T-helper 2 cell treated with Interferon-gamma antibody and Interleukin-4, amounts not matched to agents 5 μg/mL and 100 μg/mL, for 36 hours (primary cell): ENCODE data around the gene OR14K1.

Experiments
- DNase-seq: peaks from one replicate; pipeline ENCODE4 v3.0.0; 2021; ENCODE audit warnings: low spot score
- H3K27ac Mint-ChIP-seq: one replicate; pipeline ENCODE4 v1.8.0; 2021; ENCODE audit warnings: mild to moderate bottlenecking, mixed read lengths
- H3K27me3 Mint-ChIP-seq: one replicate; pipeline ENCODE4 v1.8.0; 2021; ENCODE audit warnings: low read depth, mixed read lengths
- H3K36me3 Mint-ChIP-seq: one replicate; pipeline ENCODE4 v1.8.0; 2021; ENCODE audit warnings: low read depth, mixed read lengths
- H3K4me1 Mint-ChIP-seq: one replicate; pipeline ENCODE4 v1.8.0; 2021; ENCODE audit warnings: low read depth, mixed read lengths
- H3K4me3 Mint-ChIP-seq: one replicate; pipeline ENCODE4 v1.8.0; 2022; ENCODE audit warnings: mild to moderate bottlenecking, moderate library complexity, mixed read lengths
- H3K9me3 Mint-ChIP-seq: one replicate; pipeline ENCODE4 v1.8.0; 2021; ENCODE audit warnings: mixed read lengths

Gene OR14K1

GRCh38 chr1:247760456-247760855, 22.0 kb downstream of the OR14K1 start, which contains the start of gene OR1C1:
Gene OR1C1, minus strand, starts transcription at chr1:247760556. Its CDS starts 2,150 bp downstream, at chr1:247758406.
- Mint-ChIP-seq H3K27me3 (no peaks in the 10 kb centered on the region), H3K9me3 (no peaks in the 10 kb centered on the region), H3K27ac (no peak within 1 kb of the TSS), H3K4me3 (no peak within 1 kb of the TSS), H3K36me3 (no peaks in the 10 kb centered on the region), H3K4me1 (no peaks in the 10 kb centered on the region)
- DNase-seq, result no peak

- H3K27me3 Mint-ChIP-seq, result no peaks in the 10 kb centered on the region
- H3K9me3 Mint-ChIP-seq, result no peaks in the 10 kb centered on the region
- H3K4me1 Mint-ChIP-seq, result no peaks in the 10 kb centered on the region
These were observed 31.2 kb downstream of the OR14K1 start for GRCh38 chr1:247769603-247770002.

More at GRCh38 chr1:247769603-247770002, 31.2 kb downstream of the OR14K1 start:
- Mint-ChIP-seq H3K27ac (no peak overlapping the region), H3K36me3 (no peaks in the 10 kb centered on the region), H3K4me3 (no peak overlapping the region)
- DNase-seq, result no peak
